SK-N-MC (cell line): Measurements from ENCODE around the gene PTGES3.
A peak's percentile ranks its signal among the peaks of the same experiment; 100 is the strongest.
"Not testable (repeated sequence)": the region's sequence is repeated elsewhere in the genome, so short reads cannot be mapped to it uniquely, and the experiment has no call there.

Experiments
- DNase-seq: peaks from one replicate; pipeline ENCODE4 v3.0.0-alpha.2; 2011; ENCODE audit warnings: low read depth, low spot score
- H3K27ac ChIP-seq: fragments of 200-600 bp; sonication (generic); 2 replicates; pipeline ENCODE4 v1.5.1; 2016; ENCODE audit warnings: mixed run types
- H3K36me3 ChIP-seq: fragments of 200-600 bp; sonication (generic); 2 replicates; pipeline ENCODE4 v1.6.1; 2017; ENCODE audit warnings: antibody characterized with exemption, low read length, mixed read lengths; ENCODE audit not compliant: insufficient read depth
- H3K4me3 ChIP-seq: fragments of 200-600 bp; sonication (generic); 2 replicates; pipeline ENCODE4 v1.5.1; 2016
- H3K9ac ChIP-seq: fragments of 200-600 bp; sonication (generic); 2 replicates; pipeline ENCODE4 v1.8.0; 2017; ENCODE audit warnings: mixed run types, mixed read lengths; ENCODE audit not compliant: insufficient read length
- H3K9me3 ChIP-seq: fragments of 200-600 bp; sonication (generic); 2 replicates; pipeline ENCODE4 v1.6.1; 2017; ENCODE audit warnings: low read depth, mild to moderate bottlenecking, antibody characterized with exemption, low read length, moderate library complexity, mixed read lengths
- EZH2 ChIP-seq: fragments of 200-600 bp; sonication (generic); IDR thresholded peaks from one replicate; pipeline ENCODE4 v1.6.1; 2017; ENCODE audit warnings: antibody characterized with exemption
- FOXP2 ChIP-seq: optimal IDR thresholded peaks from 2 replicates; pipeline ENCODE3; 2011; ENCODE audit warnings: mild to moderate bottlenecking, moderate library complexity; ENCODE audit not compliant: insufficient read depth; ENCODE audit errors: extremely low read length, control extremely low read depth
- POLR2AphosphoS5 ChIP-seq: IDR thresholded peaks from 2 replicates; pipeline ENCODE4 v1.6.1; 2012; ENCODE audit warnings: mild to moderate bottlenecking, low read depth, low read length, borderline replicate concordance

The PTGES3 gene

GRCh38 chr12:56676851-56677580, 11.1 kb downstream of the PTGES3 start:
- Histone ChIP-seq H3K4me3 (no peak overlapping the region), H3K27ac (peak overlapping the region; percentile 49; the same call in 1 of the 2 replicates), H3K9me3 (no peaks in the 10 kb centered on the region), H3K9ac (no peak overlapping the region), H3K36me3 (peaks cover 67% of the 10 kb centered on the region)
- TF ChIP-seq POLR2AphosphoS5 (no peak), EZH2 (no peak), FOXP2 (no peak)
- no peak for DNase-seq

DNA sequence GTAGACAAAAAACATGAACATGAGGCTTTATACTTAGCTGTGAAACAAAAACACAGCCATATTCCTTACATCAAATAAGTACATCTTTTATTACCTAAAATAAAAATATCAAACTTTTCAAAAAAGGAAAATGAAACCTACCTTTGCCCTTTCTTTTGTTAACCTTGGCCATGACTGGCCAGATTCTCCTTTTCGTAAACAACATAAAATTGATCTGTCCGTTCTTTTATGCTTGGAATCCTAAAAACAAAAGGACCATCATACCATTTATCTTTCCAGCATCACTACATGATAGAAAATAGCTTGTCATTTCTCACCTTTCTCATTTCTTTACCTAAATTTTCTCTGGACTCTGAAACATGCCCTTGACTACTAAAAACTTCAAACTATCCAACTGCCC, 16.5 kb downstream of the PTGES3 start:
- Histone ChIP-seq H3K27ac (peak overlapping the region; percentile 6; the same call in 1 of the 2 replicates), H3K9ac (no peak overlapping the region), H3K36me3 (peaks cover 80% of the 10 kb centered on the region), H3K4me3 (no peak overlapping the region), H3K9me3 (no peaks in the 10 kb centered on the region)
- TF ChIP-seq EZH2 (no peak), POLR2AphosphoS5 (no peak), FOXP2 (no peak)
- no peak for DNase-seq

DNA sequence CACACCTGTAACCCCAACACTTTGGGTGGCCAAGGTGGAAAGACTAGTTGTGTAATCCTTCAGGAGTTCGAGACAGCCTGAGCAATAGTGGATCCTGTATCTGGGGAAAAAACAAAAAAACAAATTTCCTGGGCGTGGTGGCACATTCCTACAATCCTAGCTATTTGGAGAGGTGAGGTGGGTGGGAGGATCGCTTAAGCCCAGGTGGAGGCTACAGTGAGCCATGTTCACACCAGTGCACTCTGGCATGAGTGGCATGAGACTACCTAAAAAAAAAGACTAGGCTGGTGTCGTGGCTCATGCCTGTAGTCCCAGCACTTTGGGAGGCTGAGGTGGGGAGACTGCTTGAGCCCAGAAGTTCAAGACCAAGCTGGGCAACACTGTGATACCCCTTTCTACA, 17.2 kb downstream of the PTGES3 start:
- Histone ChIP-seq H3K27ac (no peak overlapping the region; the same call in 1 of the 2 replicates), H3K9ac (no peak overlapping the region), H3K4me3 (no peak overlapping the region), H3K9me3 (no peaks in the 10 kb centered on the region), H3K36me3 (peaks cover 87% of the 10 kb centered on the region)
- no peak for DNase-seq
- no peak for TF ChIP-seq EZH2
- TF ChIP-seq FOXP2, result no peak
- no peak; the same call in 1 of the 2 replicates for TF ChIP-seq POLR2AphosphoS5

- H3K4me3 ChIP-seq, result no peak overlapping the region
- H3K9ac ChIP-seq, result no peak overlapping the region
- no peaks in the 10 kb centered on the region for H3K9me3 ChIP-seq
- TF ChIP-seq POLR2AphosphoS5 (no peak), EZH2 (no peak), FOXP2 (no peak)
- peaks cover 97% of the 10 kb centered on the region for H3K36me3 ChIP-seq
- no peak for DNase-seq
- 0 out of 2 replicates have a peak overlapping the region, but pooled peaks have one; percentile 42 for H3K27ac ChIP-seq
Observed at GRCh38 chr12:56668197-56668457, 20.0 kb downstream of the PTGES3 start.

GRCh38 chr12:56661979-56662638, 26.0 kb downstream of the PTGES3 start:
- Histone ChIP-seq H3K36me3 (peaks cover 48% of the 10 kb centered on the region), H3K9me3 (no peaks in the 10 kb centered on the region), H3K9ac (no peak overlapping the region), H3K27ac (no peak overlapping the region), H3K4me3 (no peak overlapping the region)
- no peak for DNase-seq
- TF ChIP-seq FOXP2, result no peak
- TF ChIP-seq EZH2, result no peak
- TF ChIP-seq POLR2AphosphoS5, result no peak

- no peak for TF ChIP-seq FOXP2
- no peak for TF ChIP-seq EZH2
- no peak for TF ChIP-seq POLR2AphosphoS5
- no peak for DNase-seq
- Histone ChIP-seq H3K27ac (no peak overlapping the region; the same call in 1 of the 2 replicates), H3K4me3 (no peak overlapping the region), H3K9ac (no peak overlapping the region), H3K9me3 (no peaks in the 10 kb centered on the region), H3K36me3 (peaks cover 43% of the 10 kb centered on the region)
Observed at GRCh38 chr12:56661560-56661959, 26.5 kb downstream of the PTGES3 start.

DNA sequence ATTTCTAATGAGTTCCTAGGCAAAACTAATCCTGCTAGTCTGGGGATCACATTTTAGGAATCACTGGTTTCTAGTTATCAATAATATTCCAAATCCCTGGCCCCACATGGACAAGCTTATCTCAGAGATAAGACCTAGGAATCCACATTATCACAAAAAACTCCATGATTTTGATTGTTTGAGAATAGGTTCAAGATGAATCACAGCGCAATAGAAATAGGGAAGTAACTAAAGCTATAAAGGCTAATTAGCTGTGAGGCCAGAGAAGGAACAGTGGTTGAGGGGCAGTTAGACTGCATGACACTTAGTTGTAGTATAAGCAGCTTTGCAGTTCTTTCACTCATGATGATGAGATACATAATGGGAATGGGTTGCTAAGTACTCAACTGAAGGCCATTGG, 29.2 kb downstream of the PTGES3 start:
- no peak overlapping the region for H3K4me3 ChIP-seq
- no peak for DNase-seq
- peak overlapping the region; percentile 64 for H3K27ac ChIP-seq
- 0 out of 2 replicates have a peak, but pooled peaks have one; percentile 9 for TF ChIP-seq POLR2AphosphoS5
- TF ChIP-seq FOXP2, result no peak
- no peaks in the 10 kb centered on the region for H3K9me3 ChIP-seq
- H3K9ac ChIP-seq, result no peak overlapping the region
- H3K36me3 ChIP-seq, result peaks cover 17% of the 10 kb centered on the region

- Histone ChIP-seq H3K27ac (no peak overlapping the region), H3K4me3 (no peak overlapping the region), H3K9me3 (no peaks in the 10 kb centered on the region), H3K9ac (no peak overlapping the region), H3K36me3 (peaks cover 6% of the 10 kb centered on the region; the same call in 1 of the 2 replicates)
- DNase-seq, result no peak
- TF ChIP-seq POLR2AphosphoS5 (0 out of 2 replicates have a peak, but pooled peaks have one; percentile 12), EZH2 (no peak), FOXP2 (no peak)
Observed at GRCh38 chr12:56657416-56658379, 30.4 kb downstream of the PTGES3 start.

GRCh38 chr12:56653781-56654180, 34.3 kb downstream of the PTGES3 start:
- not testable (repeated sequence) for H3K9me3 ChIP-seq, H3K27ac ChIP-seq, H3K9ac ChIP-seq, H3K36me3 ChIP-seq, DNase-seq, H3K4me3 ChIP-seq

GRCh38 chr12:56648023-56648422, 40.1 kb downstream of the PTGES3 start:
- not testable (repeated sequence) for H3K9me3 ChIP-seq, H3K4me3 ChIP-seq, H3K9ac ChIP-seq, DNase-seq, H3K27ac ChIP-seq
- H3K36me3 ChIP-seq, result peaks cover 19% of the 10 kb centered on the region
